ENCODE data around the gene ATAD3A.
A peak's percentile ranks its signal among the peaks of the same experiment; 100 is the strongest.
"Not testable (repeated sequence)": the region's sequence is repeated elsewhere in the genome, so short reads cannot be mapped to it uniquely, and the experiment has no call there.

The ATAD3A gene

GRCh38 chr1:1554926-1555915 lies 43.3 kb downstream of the ATAD3A start (continued):
- no peak for TF ChIP-seq AEBP2 (tag by site-specific recombination; IDR thresholded peaks at IDR 0.05; ENCODE audit: borderline replicate concordance)
- no peak for TF ChIP-seq ZNF26 (tag by site-specific recombination; IDR thresholded peaks at IDR 0.05)
- no peak for TF ChIP-seq ZNF416 (tag by site-specific recombination; IDR thresholded peaks at IDR 0.05)
- TF ChIP-seq ZNF600 (tag by site-specific recombination; IDR thresholded peaks at IDR 0.05) = peak; percentile 9; the same call in 1 of the 2 replicates
- TF ChIP-seq ZSCAN5A (tag by site-specific recombination; IDR thresholded peaks at IDR 0.05) = no peak
- no peak for TF ChIP-seq ZNF335 (tag by site-specific recombination; conservative IDR thresholded peaks at IDR 0.05)
- no peak for TF ChIP-seq ZNF302 (tag by site-specific recombination; IDR thresholded peaks at IDR 0.05; ENCODE audit: low read depth)
- TF ChIP-seq ZNF555 (tag by site-specific recombination; conservative IDR thresholded peaks at IDR 0.05) = no peak

GRCh38 chr1:1556505-1556904 lies 44.5 kb downstream of the ATAD3A start:
- ChIA-PET CTCF (no interaction called here), POLR2A (interaction anchor here (0.6 to 0.7 kb wide), 2 partner anchors 825 to 970 kb away, joined by 3 read pairs; partner anchors contain the start of gene PANK4)

GRCh38 chr1:1556961-1557360 lies 45.0 kb downstream of the ATAD3A start:
- POLR2A ChIA-PET = interaction anchor here (0.6 kb wide), 1 partner anchor 969 kb away, joined by 3 read pairs; the partner anchor contains the start of gene PANK4
- H3K4me1 ChIP-seq (ENCODE audit: control insufficient read depth, insufficient read depth, low read length); CTCF ChIA-PET; H3K27ac ChIP-seq (ENCODE audit: extremely low read depth, low read depth, low read length); H3K9me3 ChIP-seq (ENCODE audit: control insufficient read depth, insufficient read depth, low read depth, low read length); H3K4me3 ChIP-seq (ENCODE audit: low read depth, low read length): not testable (repeated sequence)
- H3K36me3 ChIP-seq (ENCODE audit: control insufficient read depth in 2 of 2, insufficient read depth in 1 of 2, low read length in 2 of 2) = peaks cover 0 to 57% of the 10 kb centered on the region in 2 experiments; a peak in 2 of 3 replicates

More at GRCh38 chr1:1556505-1556904, 44.5 kb downstream of the ATAD3A start:
- TF ChIP-seq ZNF121 (tag by site-specific recombination; IDR thresholded peaks at IDR 0.05) = no peak
- TF ChIP-seq ZFHX2 (tag by site-specific recombination; conservative IDR thresholded peaks at IDR 0.05) = no peak
- TF ChIP-seq ZNF274 (IDR thresholded peaks at IDR 0.05; ENCODE audit: low read length) = no peak
- TF ChIP-seq ZNF274 (tag by site-specific recombination; IDR thresholded peaks at IDR 0.05; ENCODE audit: borderline replicate concordance) = no peak
- no peak for TF ChIP-seq GLIS1 (tag by site-specific recombination; IDR thresholded peaks at IDR 0.05)
- no peak for TF ChIP-seq KLF7 (tag by site-specific recombination; IDR thresholded peaks at IDR 0.05; ENCODE audit: borderline replicate concordance)
- no peak for TF ChIP-seq ZNF549 (tag by site-specific recombination; IDR thresholded peaks at IDR 0.05)
- no peak for TF ChIP-seq ZNF146 (tag by site-specific recombination; IDR thresholded peaks at IDR 0.05)
- no peak overlapping the region for H3K27ac ChIP-seq (ENCODE audit: extremely low read depth, low read depth, low read length)
- no peak overlapping the region for H3K4me3 ChIP-seq (ENCODE audit: low read depth, low read length)
- no peaks in the 10 kb centered on the region for H3K9me3 ChIP-seq (ENCODE audit: control insufficient read depth, insufficient read depth, low read depth, low read length)
- H3K36me3 ChIP-seq (ENCODE audit: control insufficient read depth in 2 of 2, insufficient read depth in 1 of 2, low read length in 2 of 2) = peaks cover 0 to 55% of the 10 kb centered on the region in 2 experiments; a peak in 2 of 3 replicates
- H3K4me1 ChIP-seq (ENCODE audit: control insufficient read depth, insufficient read depth, low read length) = no peaks in the 10 kb centered on the region; the same call in 1 of the 2 replicates
